Tibial nerve (tissue), 4 donors: ENCODE measurements around the gene RYR3. TPM values are rescaled to one million over a fixed set of nuclear protein-coding genes. Genes with fewer than 3 reads are reported as not detected.

Experiments used
- DNase-seq, 2 donors: peaks; one replicate each; pipeline ENCODE4 v3.0.0-alpha.2; 2019; ENCODE audit warnings: low spot score in 2 of 2
- H3K27ac ChIP-seq, 4 donors: fragments of 200-600 bp; sonication (generic) in 3 of 4; one replicate each; pipeline ENCODE4 v1.5.1; 2017 to 2019; ENCODE audit warnings: mild to moderate bottlenecking in 1 of 4
- H3K27me3 ChIP-seq, 2 donors: fragments of 200-600 bp; sonication (generic) in 1 of 2; one replicate each; pipeline versions ENCODE4 v1.5.1 to v1.6.0; 2017 to 2019
- H3K36me3 ChIP-seq, 3 donors: fragments of 200-600 bp; sonication (generic); one replicate each; pipeline ENCODE4 v1.5.1; 2018 to 2019
- H3K4me1 ChIP-seq, 4 donors: fragments of 200-600 bp; sonication (generic) in 3 of 4; one replicate each; pipeline ENCODE4 v1.5.1; 2017 to 2019
- H3K4me3 ChIP-seq, 4 donors: fragments of 200-600 bp; sonication (generic) in 3 of 4; one replicate each; pipeline ENCODE4 v1.5.1; 2017 to 2019; ENCODE audit warnings: mild to moderate bottlenecking in 1 of 4, moderate library complexity in 1 of 4
- H3K9me3 ChIP-seq, 4 donors: fragments of 200-600 bp; sonication (generic) in 3 of 4; one replicate each; pipeline ENCODE4 v1.5.1; 2017 to 2019
- EP300 ChIP-seq, 2 donors: sonication (generic); formaldehyde crosslinking; IDR thresholded peaks; one replicate each; pipeline ENCODE4 v1.6.1; 2017; ENCODE audit warnings: antibody characterized with exemption in 2 of 2, mild to moderate bottlenecking in 1 of 2
- POLR2A ChIP-seq, 2 donors: fragments of 450-650 bp; IDR thresholded peaks; one replicate each; pipeline ENCODE4 v1.6.1; 2017; ENCODE audit warnings: antibody characterized with exemption in 2 of 2, mild to moderate bottlenecking in 2 of 2, moderate library complexity in 2 of 2
- WGBS, 2 donors: methylation state at CpG; one replicate each; pipeline ENCODE4 v1.1.5; 2018; 5-methylcytosine and 5-hydroxymethylcytosine counted together
- small RNA-seq: library from RNA; depleted of rRNA; stranded (forward); fragments of <200 nt; gene quantifications from one replicate; pipeline ENCODE3, GENCODE V24; 2016
- total RNA-seq, 4 donors: library from RNA; depleted of rRNA; stranded (reverse); fragments of >200 nt; gene quantifications; one replicate each; pipeline ENCODE4 v1.1.0, GENCODE V29; 2016
- TF ChIP-seq, protein P1 (sequence below), 5 experiments: fragments of 200-600 bp in 3 of 5; fragments of 450-650 bp in 2 of 5; sonication (generic) in 3 of 5; IDR thresholded peaks; one replicate each; pipeline ENCODE4 v1.5.1; 2016 to 2019; ENCODE audit warnings: antibody characterized with exemption in 5 of 5, mild to moderate bottlenecking in 3 of 5, moderate library complexity in 2 of 5

The RYR3 gene
- total RNA-seq, 4 donors from 2014 or later = 1.2 to 7.0 (median 5.4) TPM

DNA sequence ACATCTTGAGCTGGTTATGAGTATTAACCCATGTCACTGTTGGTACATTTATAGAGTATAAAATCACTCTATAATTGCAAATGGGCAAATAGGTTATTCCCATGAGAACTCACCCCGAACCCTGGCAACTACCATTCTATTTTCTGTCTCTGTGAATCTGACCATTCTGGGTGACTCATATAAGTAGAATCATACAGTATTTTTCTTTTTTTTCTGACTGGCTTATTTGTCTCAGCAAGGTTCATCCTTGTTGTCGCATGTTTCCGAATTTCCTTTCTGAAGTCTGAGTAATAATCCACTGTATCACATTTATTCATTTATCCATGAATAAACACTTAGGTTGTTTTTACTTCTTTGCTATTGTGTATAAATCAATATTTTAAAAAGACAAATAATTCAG is 597.6 kb downstream of the RYR3 start:
- Histone ChIP-seq H3K36me3 (no peaks in the 10 kb centered on the region), H3K4me1 (peaks cover 0 to 10% (median 0%) of the 10 kb centered on the region in 4 donors), H3K27ac (no peak overlapping the region), H3K9me3 (no peaks in the 10 kb centered on the region), H3K4me3 (no peak overlapping the region), H3K27me3 (no peaks in the 10 kb centered on the region)
- no peak for DNase-seq
- TF ChIP-seq, protein P1, sequence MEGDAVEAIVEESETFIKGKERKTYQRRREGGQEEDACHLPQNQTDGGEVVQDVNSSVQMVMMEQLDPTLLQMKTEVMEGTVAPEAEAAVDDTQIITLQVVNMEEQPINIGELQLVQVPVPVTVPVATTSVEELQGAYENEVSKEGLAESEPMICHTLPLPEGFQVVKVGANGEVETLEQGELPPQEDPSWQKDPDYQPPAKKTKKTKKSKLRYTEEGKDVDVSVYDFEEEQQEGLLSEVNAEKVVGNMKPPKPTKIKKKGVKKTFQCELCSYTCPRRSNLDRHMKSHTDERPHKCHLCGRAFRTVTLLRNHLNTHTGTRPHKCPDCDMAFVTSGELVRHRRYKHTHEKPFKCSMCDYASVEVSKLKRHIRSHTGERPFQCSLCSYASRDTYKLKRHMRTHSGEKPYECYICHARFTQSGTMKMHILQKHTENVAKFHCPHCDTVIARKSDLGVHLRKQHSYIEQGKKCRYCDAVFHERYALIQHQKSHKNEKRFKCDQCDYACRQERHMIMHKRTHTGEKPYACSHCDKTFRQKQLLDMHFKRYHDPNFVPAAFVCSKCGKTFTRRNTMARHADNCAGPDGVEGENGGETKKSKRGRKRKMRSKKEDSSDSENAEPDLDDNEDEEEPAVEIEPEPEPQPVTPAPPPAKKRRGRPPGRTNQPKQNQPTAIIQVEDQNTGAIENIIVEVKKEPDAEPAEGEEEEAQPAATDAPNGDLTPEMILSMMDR (IDR thresholded peaks at IDR 0.05) = no peak
- TF ChIP-seq POLR2A (IDR thresholded peaks at IDR 0.05) (no peak), EP300 (IDR thresholded peaks at IDR 0.05) (no peak)
- WGBS, 2 donors = 74 to 91% methylated on average over 3 of the region's 3 CpGs

DNA sequence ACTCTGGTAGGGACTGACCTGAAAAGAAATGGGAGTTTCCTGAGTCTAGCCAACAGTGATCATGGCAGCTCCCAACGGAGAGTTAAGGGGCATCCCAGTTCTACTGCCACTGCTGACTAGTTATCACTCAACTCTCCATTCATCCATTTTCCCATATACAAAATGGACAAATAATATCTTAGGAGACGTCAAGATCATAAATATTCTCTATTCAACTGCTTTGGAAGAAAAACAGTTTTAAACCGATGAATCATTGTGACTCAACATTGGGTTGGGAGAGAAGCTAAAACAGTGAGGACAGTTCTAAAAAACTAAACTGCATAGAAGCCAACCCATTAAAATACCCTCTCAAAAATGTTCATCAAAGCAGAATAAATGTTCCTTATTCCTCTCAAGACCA is 600.0 kb downstream of the RYR3 start:
- Histone ChIP-seq H3K27me3 (no peaks in the 10 kb centered on the region), H3K4me3 (no peak overlapping the region), H3K9me3 (no peaks in the 10 kb centered on the region), H3K4me1 (peaks cover 0 to 10% (median 0%) of the 10 kb centered on the region in 4 donors), H3K27ac (no peak overlapping the region), H3K36me3 (no peaks in the 10 kb centered on the region)
- DNase-seq = no peak
- 77 to 82% methylated on average over 3 of the region's 3 CpGs for WGBS, 2 donors
- no peak for TF ChIP-seq EP300 (IDR thresholded peaks at IDR 0.05)
- no peak for TF ChIP-seq POLR2A (IDR thresholded peaks at IDR 0.05)
- TF ChIP-seq, protein P1 (IDR thresholded peaks at IDR 0.05) = no peak

DNA sequence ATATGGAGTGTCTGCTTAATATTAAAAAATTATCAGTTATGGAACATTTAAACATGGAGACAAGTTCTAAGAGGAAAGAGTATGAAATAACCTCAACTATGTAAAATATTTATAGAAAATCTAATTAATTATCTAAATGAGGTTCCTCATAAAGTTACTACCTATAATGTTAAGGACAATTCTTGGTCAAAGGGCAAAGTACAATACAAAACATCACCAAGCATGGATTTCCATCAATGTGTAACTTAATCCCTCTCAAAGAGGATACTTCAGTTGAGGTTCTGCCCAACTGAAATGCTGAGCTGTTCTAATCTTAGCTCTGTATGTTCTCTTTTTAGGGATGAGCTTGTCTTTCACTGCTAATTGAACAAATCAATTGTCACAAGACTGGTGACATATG is 601.6 kb downstream of the RYR3 start:
- Histone ChIP-seq H3K9me3 (no peaks in the 10 kb centered on the region), H3K4me3 (no peak overlapping the region), H3K4me1 (peaks cover 0 to 5% (median 0%) of the 10 kb centered on the region in 4 donors), H3K36me3 (no peaks in the 10 kb centered on the region), H3K27ac (no peak overlapping the region), H3K27me3 (no peaks in the 10 kb centered on the region)
- TF ChIP-seq EP300 (IDR thresholded peaks at IDR 0.05) (no peak), POLR2A (IDR thresholded peaks at IDR 0.05) (no peak)
- TF ChIP-seq, protein P1 (IDR thresholded peaks at IDR 0.05) = no peak
- no peak for DNase-seq

DNA sequence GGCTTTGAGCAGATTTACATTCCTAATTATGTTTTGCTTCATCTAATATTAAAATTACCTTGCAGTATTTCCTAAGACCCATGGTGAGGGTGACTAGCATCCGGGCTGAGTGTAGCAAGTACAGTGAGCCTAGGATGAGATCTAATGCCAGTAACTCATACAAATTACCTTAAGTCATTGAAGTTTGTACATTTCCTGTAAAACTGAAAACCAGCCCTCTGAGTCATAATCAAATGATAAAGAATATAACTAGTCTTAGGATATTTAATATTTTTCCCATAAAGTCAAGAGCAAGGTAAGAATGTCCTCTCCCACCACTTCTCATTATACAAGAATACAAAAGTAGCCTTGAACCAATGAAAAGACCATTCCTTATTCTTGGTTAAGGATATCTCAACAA is 602.7 kb downstream of the RYR3 start:
- H3K4me3 ChIP-seq = no peak overlapping the region
- H3K36me3 ChIP-seq = no peaks in the 10 kb centered on the region
- DNase-seq = no peak
- no peak overlapping the region for H3K27ac ChIP-seq
- H3K27me3 ChIP-seq = no peaks in the 10 kb centered on the region
- no peaks in the 10 kb centered on the region for H3K9me3 ChIP-seq
- no peaks in the 10 kb centered on the region for H3K4me1 ChIP-seq
- TF ChIP-seq POLR2A (IDR thresholded peaks at IDR 0.05) = no peak
- TF ChIP-seq, protein P1 (IDR thresholded peaks at IDR 0.05) = no peak
- no peak for TF ChIP-seq EP300 (IDR thresholded peaks at IDR 0.05)
- 83% methylated on average over 1 of the region's 1 CpG for WGBS, 2 donors

Small RNAs within 50 kb of the gene (small RNA-seq; reads per million reads assigned to genes)
- gene RF00019 = not detected

Other genes starting within 250 kb of the RYR3 start
- 10 to 100 TPM; 15.1 to 62.1 (median 20.7) TPM for gene FMN1, start 116.3 kb upstream of the RYR3 start, total RNA-seq